SU-DHL-6 (cell line): ENCODE data around the gene FITM1.

Experiments used
- CTCF ChIP-seq: fragments of 200-600 bp; sonication (generic); IDR thresholded peaks from one replicate; pipeline ENCODE4 v1.5.1; 2017; ENCODE audit warnings: antibody characterized with exemption, mild to moderate bottlenecking, low read length, moderate library complexity; ENCODE audit not compliant: insufficient read depth, poor library complexity, severe bottlenecking
- EZH2phosphoT487 ChIP-seq: fragments of 200-600 bp; sonication (generic), shearing (Covaris generic); conservative IDR thresholded peaks from 2 replicates; pipeline ENCODE4 v1.6.1; 2018; ENCODE audit warnings: mild to moderate bottlenecking, antibody characterized with exemption, low read length, moderate library complexity, mixed read lengths

- no peak for TF ChIP-seq CTCF
- TF ChIP-seq EZH2phosphoT487 = no peak
Observed at GRCh38 chr14:24092110-24092504, 38.4 kb upstream of the FITM1 start.
